ENCODE data around the gene INCA1. TPM values are rescaled to one million over a fixed set of nuclear protein-coding genes. Genes with fewer than 3 reads are reported as not detected.
A peak's percentile ranks its signal among the peaks of the same experiment; 100 is the strongest.
"Not testable (repeated sequence)": the region's sequence is repeated elsewhere in the genome, so short reads cannot be mapped to it uniquely, and the experiment has no call there.

Gene INCA1
- total RNA-seq, 4 donors from 2014 or later = 1.0 to 2.3 (median 1.4) TPM

- DNase-seq = no peak
- H3K36me3 ChIP-seq = no peaks in the 10 kb centered on the region
- no peak overlapping the region for H3K4me3 ChIP-seq (replicated peaks in 1 of 3)
- H3K9me3 ChIP-seq = no peaks in the 10 kb centered on the region
- TF ChIP-seq, protein P1, sequence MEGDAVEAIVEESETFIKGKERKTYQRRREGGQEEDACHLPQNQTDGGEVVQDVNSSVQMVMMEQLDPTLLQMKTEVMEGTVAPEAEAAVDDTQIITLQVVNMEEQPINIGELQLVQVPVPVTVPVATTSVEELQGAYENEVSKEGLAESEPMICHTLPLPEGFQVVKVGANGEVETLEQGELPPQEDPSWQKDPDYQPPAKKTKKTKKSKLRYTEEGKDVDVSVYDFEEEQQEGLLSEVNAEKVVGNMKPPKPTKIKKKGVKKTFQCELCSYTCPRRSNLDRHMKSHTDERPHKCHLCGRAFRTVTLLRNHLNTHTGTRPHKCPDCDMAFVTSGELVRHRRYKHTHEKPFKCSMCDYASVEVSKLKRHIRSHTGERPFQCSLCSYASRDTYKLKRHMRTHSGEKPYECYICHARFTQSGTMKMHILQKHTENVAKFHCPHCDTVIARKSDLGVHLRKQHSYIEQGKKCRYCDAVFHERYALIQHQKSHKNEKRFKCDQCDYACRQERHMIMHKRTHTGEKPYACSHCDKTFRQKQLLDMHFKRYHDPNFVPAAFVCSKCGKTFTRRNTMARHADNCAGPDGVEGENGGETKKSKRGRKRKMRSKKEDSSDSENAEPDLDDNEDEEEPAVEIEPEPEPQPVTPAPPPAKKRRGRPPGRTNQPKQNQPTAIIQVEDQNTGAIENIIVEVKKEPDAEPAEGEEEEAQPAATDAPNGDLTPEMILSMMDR (IDR thresholded peaks at IDR 0.05) = no peak
- no peak for TF ChIP-seq POLR2A (IDR thresholded peaks at IDR 0.05)
- peaks cover 4 to 5% of the 10 kb centered on the region in 2 donors for H3K4me1 ChIP-seq
- intact Hi-C loops (cut with DNase I) = no loop called here
- H3K27ac ChIP-seq = no peak overlapping the region
- 57 to 100% methylated on average over 2 to 3 of the region's 6 CpGs for WGBS, 2 donors
- no peaks in the 10 kb centered on the region for H3K27me3 ChIP-seq
Observed at GRCh38 chr17:5032865-5033264, 35.5 kb upstream of the INCA1 start.

DNA sequence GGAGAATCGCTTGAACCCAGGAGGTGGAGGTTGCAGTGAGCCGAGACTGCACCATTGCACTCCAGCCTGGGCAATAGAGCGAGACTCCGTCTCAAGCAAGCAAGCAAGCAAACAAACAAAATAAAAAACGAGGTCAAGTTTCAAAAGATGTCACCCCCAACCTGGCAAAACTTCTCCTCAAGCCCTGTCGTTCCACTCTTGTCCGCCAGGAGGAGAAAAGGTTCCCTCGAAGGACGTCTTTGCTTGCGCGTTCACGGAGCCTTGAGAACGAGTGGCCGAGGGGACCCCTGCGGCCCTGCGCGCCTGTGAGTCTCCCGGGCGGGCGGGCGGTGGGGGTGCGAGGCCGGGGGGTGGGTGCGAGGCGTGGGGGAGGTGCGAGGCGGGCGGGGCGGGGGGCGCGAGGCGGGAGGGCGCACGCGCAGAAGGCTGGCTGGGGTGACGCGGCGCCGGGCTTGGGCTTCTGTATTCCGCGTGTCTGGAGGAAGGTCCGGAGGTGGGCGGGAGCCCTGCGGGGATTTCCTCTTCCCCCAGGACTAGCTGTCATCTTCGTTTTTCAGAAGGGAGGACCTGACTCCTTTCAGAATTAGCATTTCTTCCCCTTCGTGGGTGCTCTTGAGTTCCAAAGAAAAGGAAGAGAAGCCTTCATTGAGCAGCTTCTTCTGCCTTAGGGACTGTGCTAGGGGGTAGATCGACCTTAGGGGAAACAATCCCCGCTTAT lies 34.2 kb upstream of the INCA1 start:
- Histone ChIP-seq H3K4me3 (replicated peaks in 1 of 3) (peak overlapping the region in 1 of 3 donors; percentile 36), H3K36me3 (no peaks in the 10 kb centered on the region), H3K9me3 (no peaks in the 10 kb centered on the region), H3K27ac (peak overlapping the region in 1 of 3 donors; percentile 6), H3K27me3 (no peaks in the 10 kb centered on the region), H3K4me1 (peaks cover 4 to 5% of the 10 kb centered on the region in 2 donors)
- TF ChIP-seq, protein P1 (IDR thresholded peaks at IDR 0.05) = peak; percentile 66 to 89 (median 76)
- TF ChIP-seq POLR2A (IDR thresholded peaks at IDR 0.05) = no peak
- peak; percentile 78 to 83 for DNase-seq
- WGBS, 2 donors = 4 to 9% methylated on average over 18 to 33 of the region's 48 CpGs
- intact Hi-C loops (cut with DNase I) = no loop called here

DNA sequence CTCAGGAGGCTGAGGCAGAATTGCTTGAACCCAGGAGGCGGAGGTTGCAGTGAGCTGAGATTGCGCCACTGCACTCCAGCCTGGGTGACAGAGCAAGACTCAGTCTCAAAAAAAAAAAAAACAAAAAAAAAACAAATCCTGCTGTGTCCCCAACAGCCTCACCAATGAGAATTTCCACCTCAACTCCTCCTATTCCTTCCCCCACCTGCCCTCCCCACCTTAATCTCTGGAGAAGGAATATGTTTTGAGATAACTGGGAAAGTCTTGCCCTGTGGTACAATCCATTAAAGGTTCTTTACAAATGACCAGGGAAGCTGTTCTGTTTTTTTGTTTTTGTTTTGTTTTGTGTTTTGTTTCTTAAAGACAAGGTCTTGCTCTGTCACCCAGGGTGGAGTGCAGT lies 32.8 kb upstream of the INCA1 start:
- H3K4me3 ChIP-seq (replicated peaks in 1 of 3); H3K27me3 ChIP-seq; H3K27ac ChIP-seq; H3K9me3 ChIP-seq; H3K36me3 ChIP-seq; intact Hi-C loops (cut with DNase I); DNase-seq: not testable (repeated sequence)
- peaks cover 13 to 14% of the 10 kb centered on the region in 2 donors for H3K4me1 ChIP-seq
- 76 to 90% methylated on average over 2 of the region's 2 CpGs for WGBS, 2 donors

GRCh38 chr17:5027916-5028315 lies 30.6 kb upstream of the INCA1 start:
- Histone ChIP-seq H3K27me3 (no peaks in the 10 kb centered on the region), H3K9me3 (no peaks in the 10 kb centered on the region), H3K36me3 (peaks cover 10 to 13% of the 10 kb centered on the region in 2 donors), H3K4me1 (peaks cover 16 to 17% of the 10 kb centered on the region in 2 donors), H3K4me3 (replicated peaks in 1 of 3) (no peak overlapping the region), H3K27ac (no peak overlapping the region)
- no peak for DNase-seq
- TF ChIP-seq, protein P1 (IDR thresholded peaks at IDR 0.05) = no peak
- TF ChIP-seq POLR2A (IDR thresholded peaks at IDR 0.05) = no peak
- intact Hi-C loops (cut with DNase I) = no loop called here
- 81 to 86% methylated on average over 5 of the region's 5 CpGs for WGBS, 2 donors

DNA sequence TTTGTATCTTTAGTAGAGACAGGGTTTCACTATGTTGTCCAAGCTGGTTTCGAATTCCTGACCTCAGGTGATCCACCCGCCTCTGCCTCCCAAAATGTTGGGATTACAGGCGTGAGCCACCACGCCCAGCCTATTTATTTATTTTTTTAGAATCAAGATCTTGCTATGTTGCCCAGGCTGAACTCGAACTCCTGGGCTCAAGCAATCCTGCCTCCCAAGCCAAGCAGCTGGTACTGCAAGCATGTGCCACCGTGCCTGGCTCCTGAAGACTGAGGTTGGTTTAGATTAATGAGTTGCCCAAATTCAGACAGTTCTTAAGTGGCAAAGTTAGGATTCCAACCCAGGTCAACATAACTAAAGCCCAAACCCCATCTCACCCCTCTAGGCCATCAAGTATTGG lies 30.0 kb upstream of the INCA1 start:
- TF ChIP-seq POLR2A (IDR thresholded peaks at IDR 0.05) = no peak
- TF ChIP-seq, protein P1 (IDR thresholded peaks at IDR 0.05) = no peak
- Histone ChIP-seq H3K9me3 (no peaks in the 10 kb centered on the region), H3K4me1 (peaks cover 16 to 17% of the 10 kb centered on the region in 2 donors), H3K27ac (no peak overlapping the region), H3K4me3 (replicated peaks in 1 of 3) (no peak overlapping the region), H3K27me3 (no peaks in the 10 kb centered on the region), H3K36me3 (peaks cover 15 to 20% of the 10 kb centered on the region in 2 donors)
- intact Hi-C loops (cut with DNase I) = no loop called here
- no peak for DNase-seq
- 97% methylated on average over 6 of the region's 6 CpGs for WGBS, 2 donors
